Stomach (tissue), 9 donors: ENCODE data around the gene PTER. TPM values are rescaled to one million over a fixed set of nuclear protein-coding genes. Genes with fewer than 3 reads are reported as not detected.

ENCODE experiments used
- DNase-seq, 2 donors: peaks; one replicate each; pipeline versions ENCODE4 v3.0.0 to v3.0.0-alpha.2; 2013 to 2019
- H3K27ac ChIP-seq, 5 donors: fragments of 200-600 bp in 4 of 5; sonication (generic) in 4 of 5; one replicate each; pipeline ENCODE4 v1.5.1; 2013 to 2019; ENCODE audit warnings: mild to moderate bottlenecking in 1 of 5, moderate library complexity in 1 of 5
- H3K27me3 ChIP-seq, 3 donors: fragments of 200-600 bp; sonication (generic); one replicate each; pipeline ENCODE4 v1.5.1; 2017 to 2019; ENCODE audit warnings: mixed run types in 1 of 3
- H3K36me3 ChIP-seq, 4 donors: fragments of 200-600 bp; sonication (generic); 1 replicate in 3 of 4; 2 replicates in 1 of 4; pipeline ENCODE4 v1.5.1; 2016 to 2019
- H3K4me1 ChIP-seq, 4 donors: fragments of 200-600 bp; sonication (generic); one replicate each; pipeline ENCODE4 v1.5.1; 2016 to 2019
- H3K4me3 ChIP-seq, 4 donors: fragments of 200-600 bp; sonication (generic) in 3 of 4; one replicate each; pipeline ENCODE4 v1.5.1; 2016 to 2019; ENCODE audit warnings: mild to moderate bottlenecking in 1 of 4
- H3K9me3 ChIP-seq, 4 donors: fragments of 200-600 bp; sonication (generic); one replicate each; pipeline ENCODE4 v1.5.1; 2016 to 2019
- EP300 ChIP-seq: sonication (generic); formaldehyde crosslinking; IDR thresholded peaks from one replicate; pipeline ENCODE4 v1.6.1; 2017; ENCODE audit warnings: antibody characterized with exemption
- POLR2A ChIP-seq, 4 donors: fragments of 450-650 bp; IDR thresholded peaks; one replicate each; pipeline ENCODE4 v1.6.1; 2016; ENCODE audit warnings: antibody characterized with exemption in 4 of 4, control low read depth in 2 of 4, mild to moderate bottlenecking in 1 of 4, moderate library complexity in 1 of 4
- POLR2AphosphoS5 ChIP-seq, 3 donors: sonication (generic); formaldehyde crosslinking; IDR thresholded peaks; one replicate each; pipeline ENCODE4 v1.6.1; 2016; ENCODE audit warnings: antibody characterized with exemption in 3 of 3
- WGBS, 5 donors: extraction: QIAGEN DNeasy Blood & Tissue Kit in 3 of 5; methylation state at CpG; one replicate each; pipeline versions ENCODE4 v1.1.5 to v1.1.7; 2013 to 2018; 5-methylcytosine and 5-hydroxymethylcytosine counted together
- intact Hi-C: fragments of 100-400 bp; cut with DNase I; formaldehyde crosslinking; loops from one replicate; pipeline ENCODE4 v1.15.1; 2023; ENCODE audit warnings: low total_unique reads
- polyA plus RNA-seq, 3 donors: library from polyadenylated mRNA; stranded (reverse); fragments of 200-250 nt; gene quantifications; one replicate each; pipeline ENCODE4 v1.2.3, GENCODE V29; 2013
- total RNA-seq, 5 donors: library from RNA; depleted of rRNA; stranded (reverse); fragments of >200 nt; gene quantifications; one replicate each; pipeline versions ENCODE4 v1.1.0 to v1.2.3, GENCODE V29; 2014 to 2016
- TF ChIP-seq, protein P1 (sequence below), 7 experiments: fragments of 450-650 bp in 4 of 7; fragments of 200-600 bp in 3 of 7; sonication (generic) in 3 of 7; IDR thresholded peaks; one replicate each; pipeline ENCODE4 v1.5.1; 2016 to 2019; ENCODE audit warnings: antibody characterized with exemption in 7 of 7, control low read depth in 2 of 7, mild to moderate bottlenecking in 1 of 7
- donor health status: healthy with polysubstance abuse.
- donor health status: Bipolar disorder and iron deficiency.
- donor health status: healthy.

The PTER gene
- total and polyA plus RNA-seq, 8 donors = 2.2 to 40.2 (median 17.3) TPM

- Histone ChIP-seq H3K27ac (no peak overlapping the region), H3K27me3 (no peaks in the 10 kb centered on the region), H3K4me1 (no peaks in the 10 kb centered on the region), H3K36me3 (peaks cover 0 to 53% (median 38%) of the 10 kb centered on the region in 4 donors), H3K4me3 (no peak overlapping the region), H3K9me3 (no peaks in the 10 kb centered on the region)
- DNase-seq = no peak
- intact Hi-C loops = no loop called here
- TF ChIP-seq EP300 (no peak), POLR2AphosphoS5 (IDR thresholded peaks at IDR 0.05) (no peak), POLR2A (IDR thresholded peaks at IDR 0.05) (no peak)
- TF ChIP-seq, protein P1, sequence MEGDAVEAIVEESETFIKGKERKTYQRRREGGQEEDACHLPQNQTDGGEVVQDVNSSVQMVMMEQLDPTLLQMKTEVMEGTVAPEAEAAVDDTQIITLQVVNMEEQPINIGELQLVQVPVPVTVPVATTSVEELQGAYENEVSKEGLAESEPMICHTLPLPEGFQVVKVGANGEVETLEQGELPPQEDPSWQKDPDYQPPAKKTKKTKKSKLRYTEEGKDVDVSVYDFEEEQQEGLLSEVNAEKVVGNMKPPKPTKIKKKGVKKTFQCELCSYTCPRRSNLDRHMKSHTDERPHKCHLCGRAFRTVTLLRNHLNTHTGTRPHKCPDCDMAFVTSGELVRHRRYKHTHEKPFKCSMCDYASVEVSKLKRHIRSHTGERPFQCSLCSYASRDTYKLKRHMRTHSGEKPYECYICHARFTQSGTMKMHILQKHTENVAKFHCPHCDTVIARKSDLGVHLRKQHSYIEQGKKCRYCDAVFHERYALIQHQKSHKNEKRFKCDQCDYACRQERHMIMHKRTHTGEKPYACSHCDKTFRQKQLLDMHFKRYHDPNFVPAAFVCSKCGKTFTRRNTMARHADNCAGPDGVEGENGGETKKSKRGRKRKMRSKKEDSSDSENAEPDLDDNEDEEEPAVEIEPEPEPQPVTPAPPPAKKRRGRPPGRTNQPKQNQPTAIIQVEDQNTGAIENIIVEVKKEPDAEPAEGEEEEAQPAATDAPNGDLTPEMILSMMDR (IDR thresholded peaks at IDR 0.05) = no peak
- 92 to 97% (median 96%) methylated on average over 3 of the region's 3 CpGs for WGBS, 5 donors
Measured at GRCh38 chr10:16490511-16490910, 53.7 kb downstream of the PTER start.

DNA sequence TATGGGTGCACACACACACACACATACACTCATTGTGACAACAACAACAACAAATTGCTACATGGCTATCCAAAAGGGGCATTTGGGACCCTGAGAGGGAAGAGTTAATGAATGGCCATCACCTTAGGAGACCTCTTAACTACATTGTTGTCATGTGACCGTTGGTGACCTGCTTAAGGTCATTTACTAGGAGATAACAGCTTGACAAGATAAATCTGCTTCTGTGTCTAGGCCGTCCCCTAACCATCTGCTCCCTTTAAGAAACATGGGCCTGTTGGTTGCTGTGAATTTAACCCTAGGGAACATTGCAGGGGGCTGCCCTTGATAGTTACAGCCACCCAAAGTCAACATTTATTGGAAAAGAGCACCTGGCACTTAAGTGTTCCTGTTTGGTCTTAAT, 55.1 kb downstream of the PTER start:
- Histone ChIP-seq H3K4me1 (no peaks in the 10 kb centered on the region), H3K9me3 (no peaks in the 10 kb centered on the region), H3K36me3 (peaks cover 0 to 41% (median 30%) of the 10 kb centered on the region in 4 donors), H3K27me3 (no peaks in the 10 kb centered on the region), H3K4me3 (no peak overlapping the region), H3K27ac (no peak overlapping the region)
- WGBS, 5 donors = 47 to 71% (median 53%) methylated on average over 2 of the region's 2 CpGs
- intact Hi-C loops = no loop called here
- TF ChIP-seq, protein P1 (IDR thresholded peaks at IDR 0.05) = no peak
- TF ChIP-seq EP300 (no peak), POLR2AphosphoS5 (IDR thresholded peaks at IDR 0.05) (no peak), POLR2A (IDR thresholded peaks at IDR 0.05) (no peak)
- no peak for DNase-seq

DNA sequence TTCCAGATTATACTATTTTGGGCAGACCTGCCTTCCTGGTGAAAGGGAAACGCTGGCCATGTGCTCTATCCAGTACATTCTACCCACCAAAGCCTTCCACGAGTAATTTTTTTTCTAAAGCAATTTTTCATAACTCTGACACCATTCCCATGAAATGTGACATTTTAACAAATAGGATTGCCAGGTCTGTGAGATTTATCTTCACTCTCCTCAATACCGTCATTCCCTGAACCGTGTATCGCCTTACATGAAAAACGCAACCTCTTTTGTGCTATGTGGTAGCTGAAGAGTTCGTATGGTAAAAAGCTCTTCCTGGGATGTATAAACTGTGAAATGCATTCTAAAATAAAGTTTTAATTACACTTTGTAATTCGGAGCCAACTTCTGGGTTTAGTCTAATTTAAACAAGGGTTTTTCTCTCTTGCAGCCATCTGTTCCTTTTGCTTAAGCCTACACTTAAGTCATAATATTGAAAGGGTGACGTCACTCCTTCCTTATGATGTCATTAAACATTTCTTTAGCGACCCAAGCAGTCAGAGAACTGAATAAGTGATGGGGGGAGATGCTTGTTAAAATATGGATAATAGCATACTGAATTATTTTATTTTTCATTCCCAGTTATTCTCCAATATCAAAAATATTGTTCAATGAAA, 57.2 kb downstream of the PTER start:
- TF ChIP-seq, protein P1 (IDR thresholded peaks at IDR 0.05) = no peak
- TF ChIP-seq POLR2A (IDR thresholded peaks at IDR 0.05) (no peak), EP300 (no peak), POLR2AphosphoS5 (IDR thresholded peaks at IDR 0.05) (no peak)
- Histone ChIP-seq H3K27ac (no peak overlapping the region), H3K36me3 (peaks cover 0 to 30% (median 16%) of the 10 kb centered on the region in 4 donors), H3K27me3 (no peaks in the 10 kb centered on the region), H3K9me3 (no peaks in the 10 kb centered on the region), H3K4me3 (no peak overlapping the region), H3K4me1 (no peaks in the 10 kb centered on the region)
- intact Hi-C loops = no loop called here
- WGBS, 5 donors = 78 to 87% (median 84%) methylated on average over 10 of the region's 10 CpGs
- DNase-seq = no peak

DNA sequence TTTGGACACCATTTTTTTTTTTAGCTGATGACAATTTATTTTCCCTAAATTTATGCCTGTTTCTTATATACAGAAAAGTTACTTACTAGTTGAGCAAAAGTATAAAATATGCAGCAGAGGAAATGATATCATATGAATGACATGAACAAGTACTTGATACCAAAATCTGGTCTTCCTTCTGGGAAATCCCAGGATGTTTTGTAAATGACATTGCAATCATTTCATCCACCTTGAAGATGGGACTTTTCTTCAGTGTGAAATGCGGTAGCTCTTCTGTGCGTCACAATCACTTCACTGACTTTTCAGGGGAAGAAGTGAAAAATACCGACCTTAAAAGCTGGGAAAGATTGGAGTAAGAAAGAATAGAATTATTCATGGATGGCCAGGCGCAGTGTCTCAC, 61.1 kb downstream of the PTER start:
- intact Hi-C loops = no loop called here

More for the DNA sequence above, 61.1 kb downstream of the PTER start:
- Histone ChIP-seq H3K27me3 (no peaks in the 10 kb centered on the region), H3K9me3 (no peaks in the 10 kb centered on the region), H3K36me3 (peaks cover 0 to 15% (median 4%) of the 10 kb centered on the region in 4 donors), H3K27ac (no peak overlapping the region), H3K4me3 (no peak overlapping the region), H3K4me1 (no peaks in the 10 kb centered on the region)
- no peak for DNase-seq
- WGBS, 5 donors = 95 to 99% (median 97%) methylated on average over 4 of the region's 4 CpGs
- TF ChIP-seq EP300 (no peak), POLR2A (IDR thresholded peaks at IDR 0.05) (no peak), POLR2AphosphoS5 (IDR thresholded peaks at IDR 0.05) (no peak)
- TF ChIP-seq, protein P1 (IDR thresholded peaks at IDR 0.05) = no peak
